H1 (cell line): ENCODE data around the gene PPP6C. TPM values are rescaled to one million over a fixed set of nuclear protein-coding genes. Genes with fewer than 3 reads are reported as not detected.

Experiments
- CTCF ChIA-PET: fragments of 300-600 bp; sonication (Branson Sonifier 250); formaldehyde crosslinking; loops from one replicate; lab custom pipeline; 2021; ENCODE audit not compliant: partially characterized antibody; lab: Charles Lee
- POLR2A ChIA-PET: fragments of 300-600 bp; sonication (Branson Sonifier 250); formaldehyde crosslinking; loops from one replicate; lab custom pipeline; 2021; ENCODE audit warnings: inconsistent platforms; ENCODE audit not compliant: partially characterized antibody; lab: Charles Lee
- DNase-seq, 2 experiments: peaks; one replicate each; pipeline versions ENCODE4 v3.0.0 to v3.0.0-alpha.2; 2010 to 2022; ENCODE audit warnings: low spot score in 2 of 2, low read depth in 1 of 2, mixed read lengths in 1 of 2
- FAIRE-seq: peaks from 2 replicates; lab custom pipeline; 2011; peaks lifted over from hg19 to GRCh38; lab: Jason Lieb, UNC
- H2AFZ ChIP-seq: 2 replicates; pipeline ENCODE4 v1.8.1; 2012; ENCODE audit warnings: low read length, inconsistent platforms
- H2AK5ac ChIP-seq: 2 replicates; pipeline ENCODE4 v1.6.1; 2013; ENCODE audit warnings: low read depth, low read length
- H2BK120ac ChIP-seq: replicated peaks from 2 replicates; pipeline ENCODE3; 2013; ENCODE audit warnings: low read depth, low read length, inconsistent platforms
- H2BK12ac ChIP-seq: 2 replicates; pipeline ENCODE4 v1.6.1; 2013; ENCODE audit warnings: low read depth, low read length
- H2BK15ac ChIP-seq: 2 replicates; pipeline ENCODE4 v1.6.1; 2013; ENCODE audit warnings: low read length
- H2BK20ac ChIP-seq: 2 replicates; pipeline ENCODE4 v1.6.1; 2013; ENCODE audit warnings: low read length
- H2BK5ac ChIP-seq: 2 replicates; pipeline ENCODE4 v1.6.1; 2013; ENCODE audit warnings: low read depth, low read length
- H3K14ac ChIP-seq: 2 replicates; pipeline ENCODE4 v1.6.1; 2013; ENCODE audit warnings: inconsistent platforms; ENCODE audit not compliant: insufficient read length
- H3K18ac ChIP-seq: 2 replicates; pipeline ENCODE4 v1.6.1; 2013; ENCODE audit warnings: low read length; ENCODE audit errors: extremely low read depth
- H3K23ac ChIP-seq: 2 replicates; pipeline ENCODE4 v1.6.1; 2013; ENCODE audit warnings: inconsistent platforms; ENCODE audit not compliant: insufficient read length
- H3K23me2 ChIP-seq: 2 replicates; pipeline ENCODE4 v1.6.1; 2013; ENCODE audit warnings: low read depth, low read length
- H3K27ac ChIP-seq: 2 replicates; pipeline ENCODE4 v1.6.1; 2011; ENCODE audit warnings: low read depth, low read length, inconsistent platforms
- H3K27me3 ChIP-seq, 4 experiments: replicated peaks in 1 of 4; 1 replicate in 1 of 4; 2 replicates in 3 of 4; pipeline versions ENCODE4 v1.6.1 to v1.8.1; 2011 to 2013; ENCODE audit warnings: low read length in 3 of 4, mild to moderate bottlenecking in 3 of 4, inconsistent platforms in 2 of 4, mixed read lengths in 2 of 4, moderate library complexity in 1 of 4; ENCODE audit not compliant: control insufficient read depth in 3 of 4, insufficient read depth in 3 of 4; ENCODE audit errors: extremely low read depth in 1 of 4
- H3K36me3 ChIP-seq, 4 experiments: 2 replicates each; pipeline versions ENCODE4 v1.6.1 to v1.8.1; 2011 to 2013; ENCODE audit warnings: mild to moderate bottlenecking in 4 of 4, low read length in 3 of 4, moderate library complexity in 2 of 4, control low read depth in 1 of 4, inconsistent platforms in 1 of 4; ENCODE audit not compliant: insufficient read depth in 4 of 4, control insufficient read depth in 2 of 4
- H3K4ac ChIP-seq: replicated peaks from 2 replicates; pipeline ENCODE3; 2013; ENCODE audit warnings: low read length, low read depth, mixed read lengths, inconsistent platforms; ENCODE audit not compliant: insufficient read length
- H3K4me1 ChIP-seq, 4 experiments: replicated peaks in 1 of 4; 1 replicate in 1 of 4; 2 replicates in 3 of 4; pipeline versions ENCODE4 v1.6.1 to v1.8.1; 2011 to 2013; ENCODE audit warnings: low read length in 3 of 4, inconsistent platforms in 2 of 4, mixed read lengths in 1 of 4; ENCODE audit not compliant: insufficient read depth in 4 of 4, control insufficient read depth in 3 of 4
- H3K4me2 ChIP-seq, 2 experiments: 2 replicates each; pipeline versions ENCODE4 v1.6.1 to v1.8.1; 2011 to 2013; ENCODE audit warnings: low read depth in 2 of 2, low read length in 2 of 2, control low read depth in 1 of 2, inconsistent platforms in 1 of 2, mild to moderate bottlenecking in 1 of 2; ENCODE audit not compliant: insufficient read depth in 1 of 2
- H3K4me3 ChIP-seq, 4 experiments: fragments of 200-600, 300-600 bp in 1 of 4; sonication (generic), shearing (Covaris generic), sonication (Bioruptor Twin) in 1 of 4; 2 replicates each; pipeline versions ENCODE4 v1.5.1 to v1.8.1; 2011 to 2016; ENCODE audit warnings: low read length in 4 of 4, low read depth in 3 of 4, control low read depth in 2 of 4, inconsistent platforms in 2 of 4, mild to moderate bottlenecking in 2 of 4, mixed read lengths in 1 of 4, moderate library complexity in 1 of 4; ENCODE audit not compliant: insufficient read depth in 2 of 4; ENCODE audit errors: extremely low read depth in 1 of 4
- H3K56ac ChIP-seq: replicated peaks from 2 replicates; pipeline ENCODE3; 2013; ENCODE audit warnings: low read depth, mild to moderate bottlenecking, mixed read lengths, low read length, inconsistent platforms; ENCODE audit not compliant: insufficient read length
- H3K79me1 ChIP-seq: 2 replicates; pipeline ENCODE4 v1.6.1; 2013; ENCODE audit warnings: low read depth, low read length, control low read depth
- H3K79me2 ChIP-seq, 2 experiments: 2 replicates each; pipeline versions ENCODE4 v1.6.1 to v1.8.1; 2012 to 2013; ENCODE audit warnings: low read length in 2 of 2, mild to moderate bottlenecking in 2 of 2, inconsistent platforms in 1 of 2; ENCODE audit not compliant: insufficient read depth in 2 of 2, control insufficient read depth in 1 of 2
- H3K9ac ChIP-seq, 4 experiments: replicated peaks in 1 of 4; 1 replicate in 1 of 4; 2 replicates in 3 of 4; pipeline versions ENCODE4 v1.6.1 to v1.8.1; 2011 to 2013; ENCODE audit warnings: low read depth in 3 of 4, low read length in 3 of 4, control low read depth in 2 of 4, mild to moderate bottlenecking in 2 of 4, moderate library complexity in 2 of 4, inconsistent platforms in 1 of 4; ENCODE audit errors: extremely low read depth in 1 of 4
- H3K9me3 ChIP-seq, 2 experiments: 2 replicates each; pipeline versions ENCODE4 v1.6.1 to v1.8.1; 2012 to 2013; ENCODE audit warnings: mild to moderate bottlenecking in 2 of 2, moderate library complexity in 2 of 2, control low read depth in 1 of 2, inconsistent platforms in 1 of 2, low read depth in 1 of 2, low read length in 1 of 2, mixed read lengths in 1 of 2; ENCODE audit not compliant: insufficient read depth in 2 of 2
- H4K20me1 ChIP-seq, 2 experiments: replicated peaks in 1 of 2; 2 replicates each; pipeline versions ENCODE3 to v1.8.1; 2011 to 2013; ENCODE audit warnings: inconsistent platforms in 2 of 2, low read length in 2 of 2, mild to moderate bottlenecking in 1 of 2; ENCODE audit not compliant: insufficient read depth in 2 of 2, control insufficient read depth in 1 of 2
- H4K5ac ChIP-seq: 2 replicates; pipeline ENCODE4 v1.6.1; 2013; ENCODE audit warnings: low read length, low read depth, mixed read lengths, inconsistent platforms; ENCODE audit not compliant: insufficient read length
- H4K8ac ChIP-seq: 2 replicates; pipeline ENCODE4 v1.8.0; 2013; ENCODE audit warnings: mild to moderate bottlenecking, moderate library complexity, low read length, inconsistent platforms; ENCODE audit not compliant: insufficient read depth; ENCODE audit errors: extremely low read depth
- H4K91ac ChIP-seq: replicated peaks from 2 replicates; pipeline ENCODE3; 2013; ENCODE audit warnings: low read length, mixed read lengths, inconsistent platforms; ENCODE audit not compliant: insufficient read length
- BCL11A ChIP-seq, 2 experiments: IDR thresholded peaks; one replicate each; pipeline ENCODE4 v1.6.1; 2011; ENCODE audit warnings: low read depth in 2 of 2, low read length in 2 of 2, mild to moderate bottlenecking in 2 of 2
- CTBP2 ChIP-seq: IDR thresholded peaks from 2 replicates; pipeline ENCODE4 v1.7.0; 2011; ENCODE audit warnings: borderline replicate concordance, mild to moderate bottlenecking, moderate library complexity, mixed read lengths, low read length; ENCODE audit not compliant: insufficient read depth, insufficient read length
- GTF2F1 ChIP-seq: IDR thresholded peaks from 2 replicates; pipeline ENCODE4 v1.6.1; 2012; ENCODE audit warnings: low read depth, low read length, improper control_type of control experiment, borderline replicate concordance
- MAX ChIP-seq: IDR thresholded peaks from 2 replicates; pipeline ENCODE4 v1.6.1; 2012; ENCODE audit warnings: inconsistent platforms
- RAD21 ChIP-seq, 2 experiments: IDR thresholded peaks in 1 of 2; conservative IDR thresholded peaks in 1 of 2; 2 replicates each; pipeline ENCODE4 v1.6.1; 2011; ENCODE audit warnings: low read depth in 2 of 2, low read length in 2 of 2, improper control_type of control experiment in 1 of 2, inconsistent platforms in 1 of 2, mild to moderate bottlenecking in 1 of 2, moderate library complexity in 1 of 2
- SAP30 ChIP-seq: fragments of 300-600 bp; sonication (generic); IDR thresholded peaks from 2 replicates; pipeline ENCODE4 v1.7.1; 2012; ENCODE audit warnings: low read length, moderate library complexity, mild to moderate bottlenecking, inconsistent platforms; ENCODE audit not compliant: insufficient read depth, insufficient replicate concordance
- YY1 ChIP-seq: IDR thresholded peaks from 2 replicates; pipeline ENCODE4 v1.6.1; 2011; ENCODE audit warnings: low read depth, mild to moderate bottlenecking, low read length
- WGBS, 2 experiments: shearing (Covaris generic) in 1 of 2; methylation state at CpG; one replicate each; pipeline versions ENCODE4 v1.1.6 to v1.1.7; 2013 to 2015; ENCODE audit warnings: low lambda C conversion rate in 2 of 2, mixed read lengths in 2 of 2, inconsistent platforms in 1 of 2, low coverage in 1 of 2, missing lambda C conversion rate in 1 of 2; ENCODE audit not compliant: insufficient replicate concordance in 2 of 2, insufficient coverage in 1 of 2, insufficient read length in 1 of 2; ENCODE audit errors: extremely low coverage in 1 of 2, missing lambda C conversion rate in 1 of 2; 5-methylcytosine and 5-hydroxymethylcytosine counted together
- polyA plus RNA-seq, 7 experiments: library from polyadenylated mRNA; depleted of rRNA in 3 of 7; stranded (reverse) in 5 of 7; unstranded in 2 of 7; fragments of >200 nt in 5 of 7; fragments of 200-250 nt in 2 of 7; gene quantifications; 1 replicate in 5 of 7; 2 replicates in 1 of 7; 4 replicates in 1 of 7; pipeline versions ENCODE4 v1.2.1 to v1.2.3, GENCODE V29; 2011 to 2013; ENCODE audit warnings: missing spikeins in 2 of 7, mixed read lengths in 2 of 7
- total RNA-seq: library from RNA; stranded (reverse); fragmentation: NEBNext Ultra II Directional; extraction: Animal tissue kit (Norgen Biotek cat#: 25700); gene quantifications from 2 replicates; pipeline ENCODE4 v1.2.1, GENCODE V29; 2021

PPP6C gene
- total and polyA plus RNA-seq, 2 of the 8 experiments (the other 6 are each of a cell fraction or from before 2014, with no cell fraction given) = 22.8 to 52.3 TPM

- Histone ChIP-seq H3K23me2 (peaks cover 4% of the 10 kb centered on the region; the same call in 1 of the 2 replicates), H4K91ac (no peak overlapping the region)
- POLR2A ChIA-PET = interaction anchor here (0.8 to 1.4 kb wide), 3 partner anchors 8 to 333 kb away, joined by 3 to 10 read pairs (median 5); no protein-coding TSS in a partner anchor
These were observed 778 bp upstream of the PPP6C start for GRCh38 chr9:125190361-125190801.

More at GRCh38 chr9:125190361-125190801, 778 bp upstream of the PPP6C start:
- Histone ChIP-seq H2BK120ac (no peak overlapping the region), H3K36me3 (no peaks in the 10 kb centered on the region), H3K23ac (no peak overlapping the region), H2BK15ac (no peak overlapping the region), H3K27ac (peak overlapping the region; percentile 80)
- 74% methylated on average over 14 of the region's 14 CpGs; no CpG with 5 or more reads in 1 of the 2 experiments for WGBS, 2 experiments
- CTCF ChIA-PET = interaction anchor here (0.6 to 0.9 kb wide), 2 partner anchors 9 to 144 kb away, joined by 3 read pairs; no protein-coding TSS in a partner anchor
- no peak for FAIRE-seq
- TF ChIP-seq BCL11A (IDR thresholded peaks at IDR 0.05; ENCODE audit: low read depth in 2 of 2, low read length in 2 of 2) = no peak
- TF ChIP-seq CTBP2 = no peak
- TF ChIP-seq YY1 = peak; percentile 25; the same call in 1 of the 2 replicates
- peak; percentile 32; the same call in 1 of the 2 replicates for TF ChIP-seq MAX
- no peak for TF ChIP-seq SAP30
- no peak for TF ChIP-seq RAD21 (IDR thresholded peaks at IDR 0.05 in 1 of 2, conservative IDR thresholded peaks at IDR 0.05 in 1 of 2; ENCODE audit: low read depth in 2 of 2, low read length in 2 of 2)
- no peak for TF ChIP-seq GTF2F1
- TF ChIP-seq, all 59 proteins: peak for 2
- H3K14ac ChIP-seq = no peak overlapping the region
- H2BK20ac ChIP-seq = no peak overlapping the region
- H3K18ac ChIP-seq = no peak overlapping the region
- H4K20me1 ChIP-seq = peaks cover 2 to 3% of the 10 kb centered on the region in 2 experiments
- H2AK5ac ChIP-seq = no peak overlapping the region
- H3K79me1 ChIP-seq = no peaks in the 10 kb centered on the region
- no peak for DNase-seq
- H3K27me3 ChIP-seq = no peaks in the 10 kb centered on the region
- H3K4me1 ChIP-seq = peaks cover 0 to 3% (median 1%) of the 10 kb centered on the region in 4 experiments; a peak in 1 of 7 replicates
- H3K56ac ChIP-seq = no peak overlapping the region
- H3K9ac ChIP-seq = peak overlapping the region; percentile 36 to 74 (median 66); a peak in 6 of 7 replicates
- peak overlapping the region; percentile 95 to 99 (median 96) for H3K4me3 ChIP-seq
- H4K8ac ChIP-seq = no peak overlapping the region
- H2BK12ac ChIP-seq = no peak overlapping the region
- H3K9me3 ChIP-seq = no peaks in the 10 kb centered on the region
- no peak overlapping the region for H4K5ac ChIP-seq
- no peak overlapping the region for H3K4ac ChIP-seq
- peak overlapping the region; percentile 71 to 76 for H3K4me2 ChIP-seq
- no peak overlapping the region for H2BK5ac ChIP-seq
- H3K79me2 ChIP-seq = peaks cover 13 to 40% of the 10 kb centered on the region in 2 experiments
- peak overlapping the region; percentile 95 for H2AFZ ChIP-seq
